ENCODE measurements around the gene EML3.

The EML3 gene

GRCh38 chr11:62603072-62603408, 9.5 kb downstream of the EML3 start:
- H3K9ac ChIP-seq: no peak overlapping the region
- H3K4me2 ChIP-seq: no peak overlapping the region
- no peak overlapping the region for H3K27ac ChIP-seq
- H3K27me3 ChIP-seq (ENCODE audit: insufficient read depth, low read depth): no peaks in the 10 kb centered on the region
- no peak overlapping the region for H2AFZ ChIP-seq (ENCODE audit: low read depth)
- TF ChIP-seq, protein P1, sequence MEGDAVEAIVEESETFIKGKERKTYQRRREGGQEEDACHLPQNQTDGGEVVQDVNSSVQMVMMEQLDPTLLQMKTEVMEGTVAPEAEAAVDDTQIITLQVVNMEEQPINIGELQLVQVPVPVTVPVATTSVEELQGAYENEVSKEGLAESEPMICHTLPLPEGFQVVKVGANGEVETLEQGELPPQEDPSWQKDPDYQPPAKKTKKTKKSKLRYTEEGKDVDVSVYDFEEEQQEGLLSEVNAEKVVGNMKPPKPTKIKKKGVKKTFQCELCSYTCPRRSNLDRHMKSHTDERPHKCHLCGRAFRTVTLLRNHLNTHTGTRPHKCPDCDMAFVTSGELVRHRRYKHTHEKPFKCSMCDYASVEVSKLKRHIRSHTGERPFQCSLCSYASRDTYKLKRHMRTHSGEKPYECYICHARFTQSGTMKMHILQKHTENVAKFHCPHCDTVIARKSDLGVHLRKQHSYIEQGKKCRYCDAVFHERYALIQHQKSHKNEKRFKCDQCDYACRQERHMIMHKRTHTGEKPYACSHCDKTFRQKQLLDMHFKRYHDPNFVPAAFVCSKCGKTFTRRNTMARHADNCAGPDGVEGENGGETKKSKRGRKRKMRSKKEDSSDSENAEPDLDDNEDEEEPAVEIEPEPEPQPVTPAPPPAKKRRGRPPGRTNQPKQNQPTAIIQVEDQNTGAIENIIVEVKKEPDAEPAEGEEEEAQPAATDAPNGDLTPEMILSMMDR (conservative IDR thresholded peaks at IDR 0.05; ENCODE audit: low read depth, low read length): no peak
- H3K36me3 ChIP-seq (ENCODE audit: insufficient read depth): no peaks in the 10 kb centered on the region
- no peaks in the 10 kb centered on the region for H4K20me1 ChIP-seq (ENCODE audit: insufficient read depth)
- H3K4me1 ChIP-seq (ENCODE audit: low read depth, poor library complexity, severe bottlenecking): peaks cover 30% of the 10 kb centered on the region
- H3K4me3 ChIP-seq (IDR thresholded peaks at IDR 0.05; ENCODE audit: insufficient read depth, low read depth, low read length): no peak overlapping the region
- peaks cover 35% of the 10 kb centered on the region for H3K79me2 ChIP-seq (ENCODE audit: insufficient read depth, low read depth)

GRCh38 chr11:62602141-62603071, 10.2 kb downstream of the EML3 start:
- H3K9ac ChIP-seq: no peak overlapping the region; the same call in 1 of the 2 replicates
- peaks cover 41% of the 10 kb centered on the region for H3K79me2 ChIP-seq (ENCODE audit: insufficient read depth, low read depth)
- H4K20me1 ChIP-seq (ENCODE audit: insufficient read depth): no peaks in the 10 kb centered on the region
- H3K4me3 ChIP-seq (IDR thresholded peaks at IDR 0.05; ENCODE audit: insufficient read depth, low read depth, low read length): no peak overlapping the region
- H3K4me1 ChIP-seq (ENCODE audit: low read depth, poor library complexity, severe bottlenecking): peaks cover 25% of the 10 kb centered on the region
- no peaks in the 10 kb centered on the region for H3K27me3 ChIP-seq (ENCODE audit: insufficient read depth, low read depth)
- H3K27ac ChIP-seq: 0 out of 2 replicates have a peak overlapping the region, but pooled peaks have one; percentile 88
- TF ChIP-seq, protein P1 (conservative IDR thresholded peaks at IDR 0.05; ENCODE audit: low read depth, low read length): no peak
- H3K4me2 ChIP-seq: peak overlapping the region; percentile 28; the same call in 1 of the 2 replicates
- no peaks in the 10 kb centered on the region for H3K36me3 ChIP-seq (ENCODE audit: insufficient read depth)
- no peak overlapping the region for H2AFZ ChIP-seq (ENCODE audit: low read depth)

- TF ChIP-seq, protein P1 (conservative IDR thresholded peaks at IDR 0.05; ENCODE audit: low read depth, low read length): no peak
- H4K20me1 ChIP-seq (ENCODE audit: insufficient read depth): no peaks in the 10 kb centered on the region
Observed at GRCh38 chr11:62601372-62602140, 11.0 kb downstream of the EML3 start, which contains the start of gene MTA2. Gene MTA2, minus strand, starts transcription at chr11:62601865. Its CDS starts 415 bp downstream, at chr11:62601450.

DNA sequence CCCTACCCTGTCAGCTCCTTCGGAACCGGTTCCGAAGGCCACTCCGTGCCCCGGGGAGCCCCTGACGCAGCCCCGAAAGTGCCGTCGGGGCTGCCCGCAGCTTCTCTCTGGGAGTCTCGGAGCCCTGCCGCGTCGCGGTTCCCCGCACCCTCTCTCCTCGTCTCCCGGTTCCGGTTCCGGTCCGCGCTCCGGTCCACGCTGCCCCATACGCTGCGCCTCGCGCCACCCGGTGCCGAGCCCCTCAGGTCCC, 11.5 kb downstream of the EML3 start:
- H3K79me2 ChIP-seq (ENCODE audit: insufficient read depth, low read depth): peaks cover 44% of the 10 kb centered on the region
- no peak overlapping the region for H3K4me3 ChIP-seq (IDR thresholded peaks at IDR 0.05; ENCODE audit: insufficient read depth, low read depth, low read length)
- peak overlapping the region; percentile 92 for H3K4me2 ChIP-seq
- no peaks in the 10 kb centered on the region for H3K27me3 ChIP-seq (ENCODE audit: insufficient read depth, low read depth)
- no peaks in the 10 kb centered on the region for H4K20me1 ChIP-seq (ENCODE audit: insufficient read depth)
- H3K9ac ChIP-seq: peak overlapping the region; percentile 96
- H3K4me1 ChIP-seq (ENCODE audit: low read depth, poor library complexity, severe bottlenecking): peaks cover 25% of the 10 kb centered on the region
- H2AFZ ChIP-seq (ENCODE audit: low read depth): peak overlapping the region; percentile 58
- TF ChIP-seq, protein P1 (conservative IDR thresholded peaks at IDR 0.05; ENCODE audit: low read depth, low read length): no peak
- peak overlapping the region; percentile 88 for H3K27ac ChIP-seq
- 0 out of 2 replicates have a peak, but pooled peaks cover 1% of the 10 kb centered on the region for H3K36me3 ChIP-seq (ENCODE audit: insufficient read depth)

More at GRCh38 chr11:62601372-62602140, 11.0 kb downstream of the EML3 start, which contains the start of gene MTA2:
- H3K4me1 ChIP-seq (ENCODE audit: low read depth, poor library complexity, severe bottlenecking): peaks cover 25% of the 10 kb centered on the region
- H3K4me2 ChIP-seq: peak within 1 kb of the TSS; percentile 92
- peak within 1 kb of the TSS; percentile 58 for H2AFZ ChIP-seq (ENCODE audit: low read depth)
- H3K4me3 ChIP-seq (IDR thresholded peaks at IDR 0.05; ENCODE audit: insufficient read depth, low read depth, low read length): no peak within 1 kb of the TSS
- peaks cover 44% of the 10 kb centered on the region for H3K79me2 ChIP-seq (ENCODE audit: insufficient read depth, low read depth)
- H3K27me3 ChIP-seq (ENCODE audit: insufficient read depth, low read depth): no peaks in the 10 kb centered on the region
- peak within 1 kb of the TSS; percentile 88 for H3K27ac ChIP-seq
- H3K36me3 ChIP-seq (ENCODE audit: insufficient read depth): no peaks in the 10 kb centered on the region
- peak within 1 kb of the TSS; percentile 96 for H3K9ac ChIP-seq

Measured in KMS-11 (cell line).